Lower leg skin (tissue), 4 donors: Measurements from ENCODE around the gene POC1A. TPM values are rescaled to one million over a fixed set of nuclear protein-coding genes. Genes with fewer than 3 reads are reported as not detected.

Experiments
- DNase-seq, 2 donors: peaks; one replicate each; pipeline ENCODE4 v3.0.0-alpha.2; 2019; ENCODE audit warnings: low spot score in 2 of 2
- H3K4me3 ChIP-seq: fragments of 200-600 bp; sonication (generic); 2 replicates; pipeline ENCODE4 v1.5.1; 2017; ENCODE audit warnings: mild to moderate bottlenecking, low read depth; ENCODE audit not compliant: poor library complexity, severe bottlenecking
- POLR2A ChIP-seq, 2 donors: fragments of 450-650 bp; IDR thresholded peaks; one replicate each; pipeline ENCODE4 v1.6.1; 2016 to 2017; ENCODE audit warnings: antibody characterized with exemption in 2 of 2, mild to moderate bottlenecking in 1 of 2, moderate library complexity in 1 of 2
- WGBS, 2 donors: methylation state at CpG; one replicate each; pipeline ENCODE4 v1.1.5; 2018; 5-methylcytosine and 5-hydroxymethylcytosine counted together
- intact Hi-C: fragments of 100-400 bp; cut with DNase I; formaldehyde crosslinking; loops from one replicate; pipeline ENCODE4 v1.15.0; 2023; ENCODE audit warnings: low total_unique reads
- total RNA-seq, 4 donors: library from RNA; depleted of rRNA; stranded (reverse); fragments of >200 nt; gene quantifications; one replicate each; pipeline ENCODE4 v1.1.0, GENCODE V29; 2016
- TF ChIP-seq, protein P1 (sequence below), 3 donors: fragments of 450-650 bp; IDR thresholded peaks; one replicate each; pipeline ENCODE4 v1.5.1; 2016; ENCODE audit warnings: antibody characterized with exemption in 3 of 3, mild to moderate bottlenecking in 3 of 3, moderate library complexity in 2 of 3

POC1A gene
- total RNA-seq, 4 donors from 2014 or later = 1.6 to 4.9 (median 1.9) TPM

- no peak overlapping the region for H3K4me3 ChIP-seq
- DNase-seq = peak in 1 of 2 donors; percentile 34
- no peak for TF ChIP-seq POLR2A (IDR thresholded peaks at IDR 0.05)
- TF ChIP-seq, protein P1, sequence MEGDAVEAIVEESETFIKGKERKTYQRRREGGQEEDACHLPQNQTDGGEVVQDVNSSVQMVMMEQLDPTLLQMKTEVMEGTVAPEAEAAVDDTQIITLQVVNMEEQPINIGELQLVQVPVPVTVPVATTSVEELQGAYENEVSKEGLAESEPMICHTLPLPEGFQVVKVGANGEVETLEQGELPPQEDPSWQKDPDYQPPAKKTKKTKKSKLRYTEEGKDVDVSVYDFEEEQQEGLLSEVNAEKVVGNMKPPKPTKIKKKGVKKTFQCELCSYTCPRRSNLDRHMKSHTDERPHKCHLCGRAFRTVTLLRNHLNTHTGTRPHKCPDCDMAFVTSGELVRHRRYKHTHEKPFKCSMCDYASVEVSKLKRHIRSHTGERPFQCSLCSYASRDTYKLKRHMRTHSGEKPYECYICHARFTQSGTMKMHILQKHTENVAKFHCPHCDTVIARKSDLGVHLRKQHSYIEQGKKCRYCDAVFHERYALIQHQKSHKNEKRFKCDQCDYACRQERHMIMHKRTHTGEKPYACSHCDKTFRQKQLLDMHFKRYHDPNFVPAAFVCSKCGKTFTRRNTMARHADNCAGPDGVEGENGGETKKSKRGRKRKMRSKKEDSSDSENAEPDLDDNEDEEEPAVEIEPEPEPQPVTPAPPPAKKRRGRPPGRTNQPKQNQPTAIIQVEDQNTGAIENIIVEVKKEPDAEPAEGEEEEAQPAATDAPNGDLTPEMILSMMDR (IDR thresholded peaks at IDR 0.05) = no peak
- WGBS, 2 donors = 59 to 60% methylated on average over 11 of the region's 11 CpGs
- intact Hi-C loops = no loop called here
Observed at GRCh38 chr3:52106951-52107611, 47.1 kb downstream of the POC1A start.

- intact Hi-C loops = no loop called here
- WGBS, 2 donors = 92 to 93% methylated on average over 10 of the region's 10 CpGs
- DNase-seq = no peak
- H3K4me3 ChIP-seq = no peak overlapping the region
- TF ChIP-seq, protein P1 (IDR thresholded peaks at IDR 0.05) = no peak
- TF ChIP-seq POLR2A (IDR thresholded peaks at IDR 0.05) = no peak
Observed at GRCh38 chr3:52104684-52105640, 49.3 kb downstream of the POC1A start.

- WGBS, 2 donors = 96 to 98% methylated on average over 4 of the region's 4 CpGs
- intact Hi-C loops = no loop called here
- TF ChIP-seq, protein P1 (IDR thresholded peaks at IDR 0.05) = no peak
- no peak for TF ChIP-seq POLR2A (IDR thresholded peaks at IDR 0.05)
- H3K4me3 ChIP-seq = no peak overlapping the region
- no peak for DNase-seq
Observed at GRCh38 chr3:52102934-52103333, 51.3 kb downstream of the POC1A start.

GRCh38 chr3:52099001-52099401 lies 55.2 kb downstream of the POC1A start:
- no peak for DNase-seq
- 78 to 86% methylated on average over 3 of the region's 3 CpGs for WGBS, 2 donors
- intact Hi-C loops = no loop called here
- no peak overlapping the region for H3K4me3 ChIP-seq
- no peak for TF ChIP-seq POLR2A (IDR thresholded peaks at IDR 0.05)
- TF ChIP-seq, protein P1 (IDR thresholded peaks at IDR 0.05) = no peak

- intact Hi-C loops = no loop called here
- DNase-seq = no peak
- TF ChIP-seq, protein P1 (IDR thresholded peaks at IDR 0.05) = no peak
- no peak for TF ChIP-seq POLR2A (IDR thresholded peaks at IDR 0.05)
- WGBS, 2 donors = 79 to 96% methylated on average over 2 of the region's 2 CpGs
- no peak overlapping the region for H3K4me3 ChIP-seq
Observed at GRCh38 chr3:52097851-52098507, 56.2 kb downstream of the POC1A start.
